GM23248 (cell line): ENCODE data around the gene ALDH1L1. TPM values are rescaled to one million over a fixed set of nuclear protein-coding genes. Genes with fewer than 3 reads are reported as not detected.

Experiments used
- DNase-seq: peaks from one replicate; pipeline ENCODE4 v3.0.0-alpha.2; 2015
- H2AFZ ChIP-seq: fragments of 200-600 bp; sonication (generic); 2 replicates; pipeline ENCODE4 v1.6.1; 2016; ENCODE audit warnings: antibody characterized with exemption
- H3F3A ChIP-seq: fragments of 200-600 bp; sonication (generic); 2 replicates; pipeline ENCODE4 v1.6.1; 2016; ENCODE audit warnings: mild to moderate bottlenecking, antibody characterized with exemption, mixed run types; ENCODE audit not compliant: insufficient read depth
- H3K27ac ChIP-seq: fragments of 200-600 bp; sonication (generic); 2 replicates; pipeline ENCODE4 v1.5.1; 2016; ENCODE audit warnings: mild to moderate bottlenecking
- H3K27me3 ChIP-seq: fragments of 200-600 bp; sonication (generic); replicated peaks from 2 replicates; pipeline ENCODE4 v1.6.1; 2016; ENCODE audit warnings: mild to moderate bottlenecking; ENCODE audit not compliant: insufficient read depth
- H3K36me3 ChIP-seq: fragments of 200-600 bp; sonication (generic); 2 replicates; pipeline ENCODE4 v1.6.1; 2016; ENCODE audit warnings: low read depth, mild to moderate bottlenecking
- H3K4me1 ChIP-seq: fragments of 200-600 bp; sonication (generic); 2 replicates; pipeline ENCODE4 v1.6.1; 2016; ENCODE audit warnings: mild to moderate bottlenecking; ENCODE audit not compliant: insufficient read depth
- H3K4me2 ChIP-seq: fragments of 200-600 bp; sonication (generic); one replicate; pipeline ENCODE4 v1.6.1; 2016; ENCODE audit warnings: mild to moderate bottlenecking; ENCODE audit not compliant: unreplicated experiment
- H3K4me3 ChIP-seq: fragments of 200-600 bp; sonication (generic); 2 replicates; pipeline ENCODE4 v1.5.1; 2016; ENCODE audit warnings: mild to moderate bottlenecking
- H3K79me2 ChIP-seq: fragments of 200-600 bp; sonication (generic); 2 replicates; pipeline ENCODE4 v1.6.1; 2016; ENCODE audit warnings: mild to moderate bottlenecking; ENCODE audit not compliant: insufficient read depth
- H3K9ac ChIP-seq: fragments of 200-600 bp; sonication (generic); 2 replicates; pipeline ENCODE4 v1.6.1; 2016; ENCODE audit warnings: mild to moderate bottlenecking
- H3K9me2 ChIP-seq: fragments of 200-600 bp; sonication (generic); 2 replicates; pipeline ENCODE4 v1.6.1; 2016; ENCODE audit warnings: mixed run types, mild to moderate bottlenecking, moderate library complexity; ENCODE audit not compliant: insufficient read depth
- H3K9me3 ChIP-seq: fragments of 200-600 bp; sonication (generic); one replicate; pipeline ENCODE4 v1.6.1; 2017; ENCODE audit warnings: low read depth
- H4K20me1 ChIP-seq: fragments of 200-600 bp; sonication (generic); 2 replicates; pipeline ENCODE4 v1.6.0; 2016; ENCODE audit not compliant: insufficient read depth
- EZH2 ChIP-seq: fragments of 200-600 bp; sonication (generic); IDR thresholded peaks from 2 replicates; pipeline ENCODE4 v1.6.1; 2018; ENCODE audit warnings: antibody characterized with exemption, mild to moderate bottlenecking; ENCODE audit not compliant: insufficient read depth, poor library complexity, severe bottlenecking
- EZH2phosphoT487 ChIP-seq: fragments of 200-600 bp; sonication (generic); IDR thresholded peaks from 2 replicates; pipeline ENCODE4 v1.6.1; 2018; ENCODE audit warnings: antibody characterized with exemption, moderate library complexity, mild to moderate bottlenecking, low read depth; ENCODE audit not compliant: insufficient read depth
- WGBS, 2 experiments: methylation state at CpG; one replicate each; pipeline ENCODE4 v1.1.6; 2015 to 2017; ENCODE audit warnings: low lambda C conversion rate in 2 of 2, low coverage in 1 of 2; ENCODE audit errors: missing lambda C conversion rate in 2 of 2; 5-methylcytosine and 5-hydroxymethylcytosine counted together
- in situ Hi-C: fragments of 300-500 bp; cut with MboI; formaldehyde crosslinking; loops from 2 replicates; pipeline ENCODE4 v1.15.0; 2020
- polyA plus RNA-seq: library from polyadenylated mRNA; unstranded; fragments of >200 nt; fragmentation: Nextera tagmentation; extraction: Ambion mirVana; gene quantifications from 2 replicates; pipeline ENCODE4 v1.2.1, GENCODE V29; 2016
- total RNA-seq: library from RNA; depleted of rRNA; stranded (reverse); fragments of >200 nt; shearing (Covaris generic); gene quantifications from 2 replicates; pipeline ENCODE4 v1.2.3, GENCODE V29; 2014

ALDH1L1 gene
- total and polyA plus RNA-seq, 2 experiments from 2014 or later, result not detected

GRCh38 chr3:126184465-126185000 is 4.1 kb upstream of the ALDH1L1 start:
- H3K36me3 ChIP-seq, result no peaks in the 10 kb centered on the region
- H3K27me3 ChIP-seq, result peaks cover 62% of the 10 kb centered on the region
- 50 to 52% methylated on average over 6 of the region's 6 CpGs for WGBS, 2 experiments

DNA sequence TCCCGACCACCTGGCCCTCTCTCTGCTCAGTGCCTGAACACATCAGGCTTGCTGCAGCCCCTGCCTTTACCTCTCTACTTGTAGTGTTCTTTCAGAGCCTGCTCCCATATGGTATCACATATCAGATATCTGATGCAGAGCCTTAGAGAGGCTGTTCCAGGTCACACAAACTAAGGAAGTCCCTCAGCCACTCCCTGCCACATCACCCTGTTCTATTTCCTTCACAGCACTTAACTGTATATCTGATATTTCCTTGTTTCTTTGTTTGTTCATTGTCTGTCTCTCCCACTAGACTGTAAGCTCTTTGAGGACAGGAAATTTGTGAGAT is 976 bp upstream of the ALDH1L1 start:
- TF ChIP-seq EZH2, result no peak
- no peak for TF ChIP-seq EZH2phosphoT487
- H3K9ac ChIP-seq, result no peak overlapping the region
- H3K9me2 ChIP-seq, result no peaks in the 10 kb centered on the region
- in situ Hi-C loops, result no loop called here
- H3K4me3 ChIP-seq, result no peak overlapping the region
- no peak overlapping the region for H3K4me2 ChIP-seq
- DNase-seq, result no peak
- 90 to 100% methylated on average over 1 of the region's 1 CpG for WGBS, 2 experiments
- no peak overlapping the region for H2AFZ ChIP-seq
- H3F3A ChIP-seq, result no peaks in the 10 kb centered on the region
- H4K20me1 ChIP-seq, result no peaks in the 10 kb centered on the region
- no peaks in the 10 kb centered on the region for H3K4me1 ChIP-seq
- H3K27me3 ChIP-seq, result peaks cover 48% of the 10 kb centered on the region
- no peaks in the 10 kb centered on the region for H3K36me3 ChIP-seq
- H3K27ac ChIP-seq, result no peak overlapping the region
- H3K9me3 ChIP-seq, result no peaks in the 10 kb centered on the region
- no peaks in the 10 kb centered on the region for H3K79me2 ChIP-seq

More at GRCh38 chr3:126184465-126185000, 4.1 kb upstream of the ALDH1L1 start:
- no peak for TF ChIP-seq EZH2
- TF ChIP-seq EZH2phosphoT487, result no peak
- Histone ChIP-seq H3K9ac (no peak overlapping the region), H3K4me3 (no peak overlapping the region), H3K9me3 (no peaks in the 10 kb centered on the region), H3K4me2 (no peak overlapping the region), H2AFZ (no peak overlapping the region), H3K9me2 (no peaks in the 10 kb centered on the region), H3K79me2 (no peaks in the 10 kb centered on the region), H3F3A (no peaks in the 10 kb centered on the region), H3K27ac (no peak overlapping the region), H4K20me1 (no peaks in the 10 kb centered on the region), H3K4me1 (no peaks in the 10 kb centered on the region)
- in situ Hi-C loops, result no loop called here
- no peak for DNase-seq

DNA sequence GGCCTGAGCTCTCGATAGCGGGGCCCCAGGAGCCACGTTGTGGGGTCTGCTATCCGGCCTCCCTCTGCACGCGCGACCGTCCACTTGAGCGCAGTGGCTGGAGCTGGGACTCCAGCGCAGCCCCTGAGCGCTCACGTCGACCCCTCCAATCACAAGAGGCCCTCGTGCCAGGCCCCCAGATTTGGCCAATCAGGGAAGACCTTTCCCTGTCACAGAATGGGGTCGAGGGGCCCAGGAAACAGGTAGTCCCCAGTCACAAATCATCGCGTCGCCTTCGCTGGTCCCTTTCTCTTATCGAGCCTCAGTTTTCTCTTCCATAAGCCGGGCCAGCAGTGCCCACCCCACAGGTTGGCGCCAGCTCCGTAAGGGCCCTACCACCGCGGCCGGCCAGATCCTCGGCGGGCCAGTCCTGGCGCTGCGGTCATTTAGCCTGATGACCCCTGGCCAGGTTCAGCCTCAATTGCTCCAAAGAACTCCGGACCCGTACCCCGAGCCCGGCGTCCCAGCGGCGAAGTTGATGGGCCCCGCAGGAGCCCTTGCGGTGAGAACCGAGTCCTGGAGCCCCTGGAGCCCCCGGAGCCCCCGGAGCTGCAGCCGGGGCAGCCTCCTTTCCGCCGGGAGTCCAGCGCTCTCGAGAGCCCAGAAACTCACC is 435 bp downstream of the ALDH1L1 start:
- in situ Hi-C loops, result no loop called here
- 5 to 9% methylated on average over 32 to 45 of the region's 47 CpGs for WGBS, 2 experiments
- Histone ChIP-seq H3K27ac (no peak overlapping the region), H3K27me3 (peaks cover 62% of the 10 kb centered on the region), H3K9me2 (no peaks in the 10 kb centered on the region), H4K20me1 (no peaks in the 10 kb centered on the region), H3K79me2 (no peaks in the 10 kb centered on the region), H3K9me3 (no peaks in the 10 kb centered on the region), H2AFZ (no peak overlapping the region), H3K4me1 (no peaks in the 10 kb centered on the region), H3K4me3 (0 out of 2 replicates have a peak overlapping the region, but pooled peaks have one; percentile 15), H3F3A (no peaks in the 10 kb centered on the region), H3K9ac (no peak overlapping the region), H3K4me2 (no peak overlapping the region), H3K36me3 (no peaks in the 10 kb centered on the region)
- no peak for TF ChIP-seq EZH2phosphoT487
- no peak for TF ChIP-seq EZH2
- no peak for DNase-seq

- Histone ChIP-seq H3K4me1 (no peaks in the 10 kb centered on the region), H3K36me3 (no peaks in the 10 kb centered on the region), H4K20me1 (no peaks in the 10 kb centered on the region), H3K79me2 (no peaks in the 10 kb centered on the region), H3K27me3 (peaks cover 73% of the 10 kb centered on the region), H3K9me3 (no peaks in the 10 kb centered on the region), H2AFZ (no peak overlapping the region), H3K27ac (no peak overlapping the region), H3F3A (no peaks in the 10 kb centered on the region), H3K4me2 (no peak overlapping the region), H3K4me3 (no peak overlapping the region), H3K9ac (no peak overlapping the region), H3K9me2 (no peaks in the 10 kb centered on the region)
- in situ Hi-C loops, result no loop called here
- TF ChIP-seq EZH2, result no peak
- no peak for TF ChIP-seq EZH2phosphoT487
- DNase-seq, result no peak
- 73 to 76% methylated on average over 8 of the region's 8 CpGs for WGBS, 2 experiments
Measured at GRCh38 chr3:126170073-126170777, 10.2 kb downstream of the ALDH1L1 start.
